T-helper 22 cell (primary cell): ENCODE data around the gene POLR2L.

Experiments
- DNase-seq: peaks from one replicate; pipeline ENCODE4 v3.0.0-alpha.2; 2020; ENCODE audit warnings: low read depth

POLR2L gene

GRCh38 chr11:868802-869201, 26.5 kb upstream of the POLR2L start:
- DNase-seq: no peak

GRCh38 chr11:868394-868793, 26.1 kb upstream of the POLR2L start:
- no peak for DNase-seq

GRCh38 chr11:867856-868358, 25.6 kb upstream of the POLR2L start:
- no peak for DNase-seq

- DNase-seq: no peak
Observed at GRCh38 chr11:866481-866880, 24.2 kb upstream of the POLR2L start.

GRCh38 chr11:865462-866430, 23.4 kb upstream of the POLR2L start:
- no peak for DNase-seq

- DNase-seq: no peak
Observed at GRCh38 chr11:864898-865297, 22.6 kb upstream of the POLR2L start.

GRCh38 chr11:863910-864827, 21.8 kb upstream of the POLR2L start:
- no peak for DNase-seq

GRCh38 chr11:863023-863909, 20.9 kb upstream of the POLR2L start:
- no peak for DNase-seq

- no peak for DNase-seq
Observed at GRCh38 chr11:862696-863022, 20.3 kb upstream of the POLR2L start.

- DNase-seq: no peak
Observed at GRCh38 chr11:862081-862661, 19.8 kb upstream of the POLR2L start.

GRCh38 chr11:861105-861479, 18.8 kb upstream of the POLR2L start:
- no peak for DNase-seq

GRCh38 chr11:860234-861104, 18.1 kb upstream of the POLR2L start:
- no peak for DNase-seq

- DNase-seq: no peak
Observed at GRCh38 chr11:859394-860131, 17.2 kb upstream of the POLR2L start.

- DNase-seq: no peak
Observed at GRCh38 chr11:858762-859339, 16.5 kb upstream of the POLR2L start.

GRCh38 chr11:858053-858761, 15.9 kb upstream of the POLR2L start:
- no peak for DNase-seq

- no peak for DNase-seq
Observed at GRCh38 chr11:856397-856796, 14.1 kb upstream of the POLR2L start.

GRCh38 chr11:855796-856195, 13.5 kb upstream of the POLR2L start:
- DNase-seq: no peak

GRCh38 chr11:855330-855674, 13.0 kb upstream of the POLR2L start:
- no peak for DNase-seq
